ENCODE data around the gene SRPK2.

Gene SRPK2

GRCh38 chr7:105285118-105285874 lies 103.4 kb downstream of the SRPK2 start:
- H3K4me1 ChIP-seq (ENCODE audit: control insufficient read depth in 1 of 2, insufficient read depth in 1 of 2, low read depth in 1 of 2, low read length in 1 of 2): peaks cover 10 to 13% of the 10 kb centered on the region in 2 experiments
- TF ChIP-seq, protein P1, sequence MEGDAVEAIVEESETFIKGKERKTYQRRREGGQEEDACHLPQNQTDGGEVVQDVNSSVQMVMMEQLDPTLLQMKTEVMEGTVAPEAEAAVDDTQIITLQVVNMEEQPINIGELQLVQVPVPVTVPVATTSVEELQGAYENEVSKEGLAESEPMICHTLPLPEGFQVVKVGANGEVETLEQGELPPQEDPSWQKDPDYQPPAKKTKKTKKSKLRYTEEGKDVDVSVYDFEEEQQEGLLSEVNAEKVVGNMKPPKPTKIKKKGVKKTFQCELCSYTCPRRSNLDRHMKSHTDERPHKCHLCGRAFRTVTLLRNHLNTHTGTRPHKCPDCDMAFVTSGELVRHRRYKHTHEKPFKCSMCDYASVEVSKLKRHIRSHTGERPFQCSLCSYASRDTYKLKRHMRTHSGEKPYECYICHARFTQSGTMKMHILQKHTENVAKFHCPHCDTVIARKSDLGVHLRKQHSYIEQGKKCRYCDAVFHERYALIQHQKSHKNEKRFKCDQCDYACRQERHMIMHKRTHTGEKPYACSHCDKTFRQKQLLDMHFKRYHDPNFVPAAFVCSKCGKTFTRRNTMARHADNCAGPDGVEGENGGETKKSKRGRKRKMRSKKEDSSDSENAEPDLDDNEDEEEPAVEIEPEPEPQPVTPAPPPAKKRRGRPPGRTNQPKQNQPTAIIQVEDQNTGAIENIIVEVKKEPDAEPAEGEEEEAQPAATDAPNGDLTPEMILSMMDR (IDR thresholded peaks at IDR 0.05): no peak
- H3K9me3 ChIP-seq: no peaks in the 10 kb centered on the region
- H3K27me3 ChIP-seq: no peaks in the 10 kb centered on the region
- no peak overlapping the region for H3K27ac ChIP-seq
- H3K4me3 ChIP-seq (ENCODE audit: low read depth in 1 of 2, low read length in 1 of 2): no peak overlapping the region
- no peaks in the 10 kb centered on the region for H3K36me3 ChIP-seq

DNA sequence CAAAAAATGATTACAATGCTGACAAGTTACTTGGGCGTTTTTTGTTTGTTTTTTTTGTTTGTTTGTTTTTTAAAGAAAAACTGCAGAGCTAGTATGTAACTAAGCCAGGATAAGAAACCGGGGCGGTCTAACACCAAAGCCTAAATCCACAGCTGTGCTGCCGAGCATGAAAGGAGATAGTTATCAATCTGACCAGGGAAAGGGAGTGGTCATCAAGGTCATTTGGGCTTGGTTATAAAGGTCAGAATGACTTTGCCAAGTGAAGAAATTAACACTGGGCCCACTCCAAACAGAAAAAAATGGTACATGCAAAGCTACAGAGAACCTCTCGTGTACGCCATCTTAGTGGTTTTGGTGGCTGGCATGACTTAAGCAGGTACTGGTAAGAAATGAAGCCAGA lies 104.7 kb downstream of the SRPK2 start:
- Histone ChIP-seq H3K27ac (no peak overlapping the region), H3K4me3 (ENCODE audit: low read depth in 1 of 2, low read length in 1 of 2) (no peak overlapping the region), H3K9me3 (no peaks in the 10 kb centered on the region), H3K27me3 (no peaks in the 10 kb centered on the region), H3K4me1 (ENCODE audit: control insufficient read depth in 1 of 2, insufficient read depth in 1 of 2, low read depth in 1 of 2, low read length in 1 of 2) (peaks cover 13% of the 10 kb centered on the region in 2 experiments), H3K36me3 (no peaks in the 10 kb centered on the region)
- TF ChIP-seq, protein P1 (IDR thresholded peaks at IDR 0.05): no peak

DNA sequence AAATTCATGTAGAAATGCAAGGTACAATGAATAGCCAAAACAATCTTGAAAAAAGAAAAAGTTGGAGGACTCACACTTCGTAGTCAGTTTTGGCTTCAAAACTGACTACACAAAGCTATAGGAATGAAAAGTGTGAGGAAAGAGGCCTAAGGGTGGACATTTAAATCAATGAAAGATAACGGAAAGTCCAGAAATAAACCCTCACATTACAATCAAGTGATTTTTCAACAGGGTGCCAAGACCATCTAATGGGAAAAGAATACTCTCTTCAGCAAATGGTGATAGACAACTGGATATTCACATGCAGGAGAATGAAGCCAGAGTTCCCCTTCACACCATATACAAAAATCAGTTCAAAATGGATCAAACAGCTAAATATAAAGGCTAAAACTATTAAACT lies 106.8 kb downstream of the SRPK2 start:
- TF ChIP-seq, protein P1 (IDR thresholded peaks at IDR 0.05): no peak
- H3K27ac ChIP-seq: no peak overlapping the region
- H3K9me3 ChIP-seq: no peaks in the 10 kb centered on the region
- peaks cover 13% of the 10 kb centered on the region in 2 experiments for H3K4me1 ChIP-seq (ENCODE audit: control insufficient read depth in 1 of 2, insufficient read depth in 1 of 2, low read depth in 1 of 2, low read length in 1 of 2)
- H3K27me3 ChIP-seq: no peaks in the 10 kb centered on the region
- no peak overlapping the region for H3K4me3 ChIP-seq (ENCODE audit: low read depth in 1 of 2, low read length in 1 of 2)
- no peaks in the 10 kb centered on the region for H3K36me3 ChIP-seq

DNA sequence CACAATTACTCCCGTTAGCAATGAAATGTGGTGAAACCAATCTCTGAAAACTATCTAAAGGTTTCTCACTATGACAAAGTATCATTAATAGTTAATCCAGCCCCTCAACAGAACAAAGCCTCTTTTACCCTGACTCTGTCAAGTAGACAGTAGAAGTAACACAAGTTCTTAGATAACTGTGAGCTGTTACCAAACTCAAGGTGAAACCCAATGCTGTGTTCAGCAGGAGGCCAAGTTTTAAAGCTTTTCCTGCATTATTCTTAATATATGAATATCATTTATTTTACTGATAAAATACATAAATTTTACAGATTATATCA lies 109.1 kb downstream of the SRPK2 start:
- Histone ChIP-seq H3K4me1 (ENCODE audit: control insufficient read depth in 1 of 2, insufficient read depth in 1 of 2, low read depth in 1 of 2, low read length in 1 of 2) (peaks cover 13% of the 10 kb centered on the region in 2 experiments), H3K4me3 (ENCODE audit: low read depth in 1 of 2, low read length in 1 of 2) (no peak overlapping the region), H3K36me3 (peaks cover 2% of the 10 kb centered on the region), H3K27me3 (no peaks in the 10 kb centered on the region), H3K27ac (no peak overlapping the region), H3K9me3 (no peaks in the 10 kb centered on the region)
- TF ChIP-seq, protein P1 (IDR thresholded peaks at IDR 0.05): no peak

DNA sequence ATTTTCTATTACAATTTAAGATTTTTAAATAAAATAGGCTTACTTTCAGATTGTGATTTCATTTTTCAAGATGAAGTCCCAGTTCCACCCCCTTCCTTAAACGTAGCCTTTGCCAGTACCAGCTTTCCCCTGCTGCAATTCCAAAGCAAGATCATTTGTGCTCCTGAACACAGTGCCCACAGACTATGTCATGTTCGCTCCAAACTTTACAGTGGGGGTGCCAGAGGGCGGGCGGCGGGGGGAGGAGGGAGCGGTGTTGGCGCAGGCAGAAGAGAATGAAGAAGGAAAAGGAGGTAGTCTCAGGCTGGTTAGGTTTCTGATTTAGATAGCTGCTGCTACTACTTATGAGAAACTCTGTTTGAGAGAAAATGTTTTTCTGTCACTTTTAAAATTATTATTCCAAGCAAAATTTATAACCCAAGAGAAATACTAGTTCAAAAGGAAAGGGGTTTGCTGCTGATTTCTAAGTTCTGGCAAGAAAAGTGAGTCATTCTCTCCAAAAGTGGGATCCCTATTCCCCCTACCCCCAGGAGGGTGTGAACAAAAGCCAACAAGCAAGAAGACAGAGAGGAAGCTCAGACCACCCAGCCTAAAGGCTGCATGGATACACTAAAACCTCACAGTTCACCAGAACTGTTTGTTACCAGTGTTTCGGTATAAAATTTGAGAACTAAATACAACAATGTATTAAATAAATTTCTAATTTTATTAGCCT lies 109.6 kb downstream of the SRPK2 start:
- TF ChIP-seq, protein P1 (IDR thresholded peaks at IDR 0.05): no peak
- no peaks in the 10 kb centered on the region for H3K9me3 ChIP-seq
- H3K4me3 ChIP-seq (ENCODE audit: low read depth in 1 of 2, low read length in 1 of 2): no peak overlapping the region
- H3K4me1 ChIP-seq (ENCODE audit: control insufficient read depth in 1 of 2, insufficient read depth in 1 of 2, low read depth in 1 of 2, low read length in 1 of 2): peaks cover 13% of the 10 kb centered on the region in 2 experiments
- no peak overlapping the region for H3K27ac ChIP-seq
- H3K27me3 ChIP-seq: no peaks in the 10 kb centered on the region
- peaks cover 2% of the 10 kb centered on the region for H3K36me3 ChIP-seq
